Omental fat pad (tissue), 4 donors: ENCODE measurements around the gene ATRNL1. TPM values are rescaled to one million over a fixed set of nuclear protein-coding genes. Genes with fewer than 3 reads are reported as not detected.
"Not testable (repeated sequence)": the region's sequence is repeated elsewhere in the genome, so short reads cannot be mapped to it uniquely, and the experiment has no call there.

Source experiments
- ATAC-seq: fragments of 150-250 bp; one replicate; pipeline ENCODE4 v1.9.1; 2016; ENCODE audit warnings: mild to moderate bottlenecking, moderate library complexity; ENCODE audit not compliant: low FRiP score
- DNase-seq: peaks from one replicate; pipeline ENCODE4 v3.0.0-alpha.2; 2019; ENCODE audit warnings: low spot score
- CTCF ChIP-seq, 3 donors: fragments of 450-650 bp; IDR thresholded peaks; one replicate each; pipeline ENCODE4 v1.5.1; 2016 to 2017; ENCODE audit warnings: antibody characterized with exemption in 3 of 3, mild to moderate bottlenecking in 3 of 3, moderate library complexity in 2 of 3
- total RNA-seq, 4 donors: library from RNA; depleted of rRNA; stranded (reverse); fragments of >200 nt; gene quantifications; one replicate each; pipeline ENCODE4 v1.1.0, GENCODE V29; 2016

Gene ATRNL1
- total RNA-seq, 4 donors from 2014 or later = 2.5 to 19.0 (median 4.6) TPM

GRCh38 chr10:115398026-115398425 is 304.9 kb downstream of the ATRNL1 start:
- ATAC-seq = no peak
- no peak for TF ChIP-seq CTCF (IDR thresholded peaks at IDR 0.05)
- no peak for DNase-seq

GRCh38 chr10:115402699-115403098 is 309.5 kb downstream of the ATRNL1 start:
- DNase-seq (no peak), ATAC-seq (peak; percentile 88)
- TF ChIP-seq CTCF (IDR thresholded peaks at IDR 0.05) = no peak

GRCh38 chr10:115405838-115406237 is 312.7 kb downstream of the ATRNL1 start:
- not testable (repeated sequence) for ATAC-seq, DNase-seq

- no peak for TF ChIP-seq CTCF (IDR thresholded peaks at IDR 0.05)
- DNase-seq = no peak
- ATAC-seq = no peak
Observed at GRCh38 chr10:115409347-115409746, 316.2 kb downstream of the ATRNL1 start.

GRCh38 chr10:115417585-115418265 is 324.6 kb downstream of the ATRNL1 start:
- no peak for TF ChIP-seq CTCF (IDR thresholded peaks at IDR 0.05)
- DNase-seq (no peak), ATAC-seq (no peak)

GRCh38 chr10:115422624-115423023 is 329.5 kb downstream of the ATRNL1 start:
- TF ChIP-seq CTCF (IDR thresholded peaks at IDR 0.05) = no peak

GRCh38 chr10:115427611-115428010 is 334.4 kb downstream of the ATRNL1 start:
- no peak for TF ChIP-seq CTCF (IDR thresholded peaks at IDR 0.05)
- DNase-seq (no peak), ATAC-seq (no peak)

More at GRCh38 chr10:115422624-115423023, 329.5 kb downstream of the ATRNL1 start:
- DNase-seq = no peak
- ATAC-seq = no peak
